GM15510 (cell line): ENCODE measurements around the gene KLHL35.

Experiments used
- POLR2A ChIP-seq: IDR thresholded peaks from 3 replicates; pipeline ENCODE4 v1.6.1; 2011; ENCODE audit warnings: borderline replicate concordance; ENCODE audit not compliant: insufficient read length; ENCODE audit errors: extremely low read depth

KLHL35 gene

DNA sequence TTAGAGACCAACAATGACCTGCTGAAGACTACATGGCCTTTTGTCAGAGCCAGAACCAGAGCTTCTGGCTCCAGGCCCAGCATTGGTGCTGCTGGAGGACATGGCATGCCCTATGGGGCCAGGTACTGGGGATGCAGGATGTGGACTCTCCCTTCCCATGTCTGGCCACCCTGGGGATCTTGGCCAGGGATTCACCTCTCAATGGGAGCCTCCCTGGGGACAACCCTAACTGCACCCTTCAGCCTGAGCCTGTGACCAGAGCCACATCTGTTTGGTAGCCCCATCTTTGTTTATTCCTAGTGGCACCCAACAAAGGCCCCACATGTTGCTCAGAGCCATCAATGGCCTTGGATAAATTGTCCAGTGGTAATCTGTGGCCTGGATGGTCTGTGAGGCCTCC lies 5.8 kb downstream of the KLHL35 start:
- TF ChIP-seq POLR2A = no peak

DNA sequence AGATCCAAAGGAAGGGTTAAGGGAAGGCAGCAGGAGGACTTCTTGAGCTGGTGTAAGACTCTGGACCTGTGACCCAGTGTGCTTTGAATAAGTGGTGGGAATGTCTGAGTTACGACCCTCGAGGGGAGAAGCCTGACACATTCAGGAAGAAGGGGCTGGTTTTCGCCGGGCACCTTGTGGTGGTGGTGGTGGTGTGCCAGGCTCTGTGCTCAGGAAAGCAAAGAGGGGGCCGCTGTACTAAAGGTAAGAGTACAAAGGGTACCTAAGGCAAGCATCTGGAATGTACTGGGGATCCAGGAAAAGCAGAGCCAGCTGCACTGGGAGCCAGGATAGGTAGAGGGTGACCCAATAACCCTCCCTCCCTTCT lies 6.3 kb downstream of the KLHL35 start:
- TF ChIP-seq POLR2A = no peak

DNA sequence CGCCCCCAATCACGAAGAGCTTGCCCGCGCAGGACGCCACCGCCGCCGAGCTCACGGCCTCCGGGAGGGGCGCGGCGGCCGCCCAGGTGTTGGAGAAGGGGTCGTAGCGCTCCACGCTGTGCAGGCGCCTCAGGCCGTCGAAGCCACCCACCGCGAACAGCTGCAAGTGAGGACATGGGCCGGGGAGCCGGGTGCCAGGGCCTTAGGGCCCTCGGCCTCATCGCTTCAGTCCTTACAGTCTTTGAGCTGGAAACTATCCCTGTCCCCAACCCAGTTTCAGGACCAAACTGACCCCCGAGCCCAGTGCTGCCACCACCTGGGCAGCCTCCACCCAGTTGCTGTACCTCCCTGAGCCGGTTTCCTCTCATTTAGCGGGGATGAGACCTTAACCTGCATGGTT lies 7.6 kb downstream of the KLHL35 start:
- TF ChIP-seq POLR2A = no peak

DNA sequence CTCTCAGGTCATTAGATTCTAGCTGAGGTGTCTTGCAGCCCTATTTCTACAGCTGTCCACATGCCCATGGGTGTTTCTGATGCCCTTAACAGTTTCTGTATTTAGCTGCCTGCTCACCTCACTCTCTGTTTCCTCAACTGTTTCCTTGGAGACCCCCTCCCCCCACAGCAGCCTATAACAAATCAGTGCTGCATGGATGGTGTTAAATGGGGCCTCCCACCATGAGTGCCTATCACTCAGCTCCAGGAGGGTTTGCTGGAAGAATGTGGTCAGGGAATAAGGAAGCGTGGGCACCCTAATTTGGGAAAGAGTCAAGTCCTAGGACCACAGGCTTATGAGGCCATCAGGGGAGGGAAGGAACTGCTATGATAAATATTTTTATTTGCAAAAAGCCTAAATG lies 8.6 kb downstream of the KLHL35 start:
- no peak for TF ChIP-seq POLR2A

DNA sequence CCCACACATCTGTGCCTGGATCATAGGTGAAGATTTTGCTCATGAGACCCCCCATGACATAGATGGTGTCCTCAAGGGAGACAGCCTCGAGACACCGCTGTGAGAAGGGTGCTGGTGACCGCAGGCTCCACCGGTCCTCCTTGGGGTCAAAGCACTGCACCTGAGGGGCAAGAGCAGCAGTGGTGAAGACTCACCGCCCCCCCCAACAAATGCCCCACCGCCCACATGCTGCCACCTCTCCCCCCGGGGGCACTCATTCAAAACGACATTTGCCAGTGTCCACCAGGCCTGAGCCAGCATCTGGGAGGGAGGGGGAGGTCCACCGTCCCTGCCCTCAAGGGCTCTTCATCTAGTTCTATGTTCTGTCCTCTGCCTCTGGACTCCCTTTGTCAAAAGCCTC lies 9.3 kb downstream of the KLHL35 start:
- TF ChIP-seq POLR2A = no peak

DNA sequence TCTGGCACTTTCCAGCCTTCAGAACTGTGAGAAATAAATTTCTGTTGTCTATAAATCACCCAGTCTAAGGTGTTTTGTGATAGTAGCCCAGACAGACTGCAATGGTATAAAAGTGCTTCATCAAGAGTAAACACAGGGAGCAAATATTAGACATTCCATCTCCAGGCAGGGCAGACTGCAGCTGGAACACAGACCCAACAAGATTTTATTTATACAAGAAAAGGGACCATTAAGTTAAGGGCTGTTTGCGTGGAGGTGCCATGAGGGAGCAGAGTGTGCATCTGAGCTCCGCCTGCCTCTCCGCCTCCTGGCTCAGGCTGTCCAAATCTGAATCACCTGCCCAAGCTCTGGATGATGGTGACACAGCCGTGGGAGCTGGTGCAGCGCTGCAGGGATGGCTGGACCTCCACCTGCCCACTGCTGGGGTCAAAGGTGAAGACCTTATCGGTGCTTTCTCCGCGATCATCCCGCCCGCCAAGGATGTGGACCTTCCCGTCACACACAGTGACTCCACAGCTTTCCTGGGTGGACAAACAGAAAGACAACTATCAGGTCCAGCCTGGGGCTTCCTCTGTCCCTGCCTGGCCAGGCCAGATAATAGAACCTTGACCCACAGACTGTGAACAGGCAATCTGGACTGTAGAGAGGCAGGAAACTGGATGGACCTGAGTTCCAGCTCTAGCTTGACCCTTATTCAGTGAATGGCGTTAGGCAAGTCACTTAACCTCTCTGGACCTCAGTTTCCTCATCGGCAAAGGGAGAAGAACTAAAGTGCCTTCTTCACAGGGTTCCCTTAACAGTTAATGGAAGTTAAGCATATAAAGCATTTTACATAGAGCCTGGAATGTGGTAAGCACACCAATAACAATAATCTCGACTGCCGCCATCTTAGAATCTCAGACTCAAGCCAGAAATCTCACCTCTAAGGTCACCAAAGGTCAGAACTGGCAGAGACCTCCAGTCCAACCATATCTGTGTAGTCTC lies 10.5 kb downstream of the KLHL35 start:
- no peak for TF ChIP-seq POLR2A

DNA sequence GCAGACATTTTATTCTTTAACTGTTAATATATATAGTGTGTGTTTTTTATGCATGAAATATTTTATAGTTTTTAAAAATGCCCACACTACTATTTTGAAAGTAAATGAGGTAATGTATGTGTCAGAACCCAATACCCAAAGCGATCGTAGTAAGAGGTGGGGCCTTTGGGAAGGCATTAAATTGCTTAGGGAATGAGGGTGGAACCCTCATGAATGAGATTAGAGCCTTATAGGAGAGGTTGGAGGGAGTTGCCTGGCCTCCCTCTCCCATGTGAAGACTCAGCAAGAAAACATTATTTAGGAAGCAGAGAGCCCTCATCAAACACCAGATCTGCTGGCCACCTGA lies 11.1 kb downstream of the KLHL35 start:
- TF ChIP-seq POLR2A = no peak

DNA sequence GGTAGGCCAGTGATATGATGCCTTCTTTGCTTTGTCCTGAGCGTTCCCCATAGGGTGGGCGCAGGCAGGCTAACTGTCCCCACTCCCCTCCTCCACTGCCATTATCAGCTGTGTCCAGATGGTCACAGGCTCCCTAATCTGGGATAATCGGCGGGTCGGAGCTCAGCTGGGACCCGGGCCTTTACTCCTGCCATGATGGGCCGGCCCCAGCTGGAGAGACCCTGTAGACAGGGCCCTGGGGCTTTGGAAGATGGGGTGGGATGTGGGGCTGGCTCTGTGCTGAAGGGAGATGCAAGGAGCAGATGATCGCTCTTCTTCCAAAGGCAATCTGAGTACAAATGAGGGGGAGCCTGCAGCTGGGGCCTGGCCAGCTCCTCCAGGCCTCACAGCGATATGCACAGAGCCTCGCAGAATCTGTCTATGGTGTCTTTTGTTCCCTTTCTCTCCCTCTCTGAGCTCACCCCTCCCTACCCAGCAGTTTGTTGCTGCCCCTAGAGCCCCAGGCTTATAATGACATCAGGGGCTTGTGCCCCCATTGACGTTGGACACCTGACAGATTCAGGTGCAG lies 11.9 kb downstream of the KLHL35 start:
- no peak for TF ChIP-seq POLR2A

DNA sequence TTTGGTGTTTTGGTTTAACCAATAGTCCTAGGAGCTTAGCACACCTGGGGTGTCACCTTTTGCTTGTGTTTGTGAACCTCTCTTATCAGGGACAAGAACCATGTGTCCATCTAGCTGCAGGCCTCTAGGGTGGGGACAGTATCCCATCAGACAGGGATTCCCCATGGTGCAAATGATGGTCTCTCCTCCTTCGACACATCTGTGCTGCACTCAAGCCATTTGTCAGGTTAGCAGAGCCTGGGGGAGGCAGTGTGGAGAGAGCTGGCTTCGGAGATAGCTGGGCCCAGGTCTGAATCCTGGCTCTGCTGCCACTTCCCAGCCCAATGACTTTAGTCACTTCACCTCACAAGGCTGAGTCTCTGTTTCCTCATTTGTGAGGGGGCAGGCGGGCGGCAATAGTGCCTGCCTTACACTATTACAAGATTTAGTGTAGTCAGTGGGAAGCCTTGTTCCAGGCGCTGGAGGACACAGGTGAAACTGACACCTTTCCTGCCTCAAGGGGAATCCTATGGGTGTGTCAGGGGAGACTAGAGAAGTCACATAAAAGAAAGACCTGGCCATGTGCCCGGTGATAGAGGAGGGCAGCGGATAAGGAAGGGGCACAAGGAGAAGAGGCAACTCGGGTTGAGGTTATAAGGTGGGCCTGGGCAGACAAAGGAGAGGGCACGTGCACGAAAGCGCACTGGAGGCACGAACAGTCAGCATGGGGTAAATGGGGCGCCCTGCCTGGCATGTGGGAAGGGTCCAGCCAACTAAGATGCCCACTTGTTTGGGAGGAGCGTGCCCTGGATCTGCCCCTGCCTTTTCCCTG lies 12.6 kb downstream of the KLHL35 start:
- no peak for TF ChIP-seq POLR2A

DNA sequence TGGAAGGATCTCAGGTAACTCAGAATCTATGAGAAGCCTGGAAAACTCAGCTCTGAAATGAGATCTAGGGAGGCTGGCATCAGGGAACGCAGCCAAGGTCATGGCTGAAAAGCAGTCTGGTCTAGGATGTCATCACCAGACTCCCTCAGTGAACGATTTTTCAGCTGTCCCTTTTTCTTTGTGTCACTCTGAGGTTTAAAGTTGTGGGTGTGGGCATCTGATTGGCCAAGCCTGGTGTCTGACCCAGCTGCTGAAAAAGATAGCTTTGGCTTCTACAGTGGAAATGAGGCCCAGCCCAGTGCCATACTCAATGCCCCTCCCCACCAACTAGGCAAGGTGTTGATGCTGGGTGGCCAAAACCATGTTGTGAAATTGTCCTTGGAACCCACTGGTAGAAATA lies 19.1 kb downstream of the KLHL35 start:
- TF ChIP-seq POLR2A = no peak

DNA sequence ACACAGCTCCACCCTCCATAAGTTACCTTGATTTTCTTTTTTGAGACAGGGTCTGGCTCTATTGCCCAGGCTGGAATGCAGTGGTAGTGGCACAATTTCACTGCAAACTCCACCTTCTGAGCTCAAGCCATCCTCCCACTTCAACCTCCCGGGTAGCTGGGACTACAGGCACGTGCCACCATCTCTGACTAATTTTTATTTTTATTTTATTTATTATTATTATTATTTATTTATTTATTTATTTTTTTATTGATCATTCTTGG lies 24.1 kb downstream of the KLHL35 start:
- no peak for TF ChIP-seq POLR2A

DNA sequence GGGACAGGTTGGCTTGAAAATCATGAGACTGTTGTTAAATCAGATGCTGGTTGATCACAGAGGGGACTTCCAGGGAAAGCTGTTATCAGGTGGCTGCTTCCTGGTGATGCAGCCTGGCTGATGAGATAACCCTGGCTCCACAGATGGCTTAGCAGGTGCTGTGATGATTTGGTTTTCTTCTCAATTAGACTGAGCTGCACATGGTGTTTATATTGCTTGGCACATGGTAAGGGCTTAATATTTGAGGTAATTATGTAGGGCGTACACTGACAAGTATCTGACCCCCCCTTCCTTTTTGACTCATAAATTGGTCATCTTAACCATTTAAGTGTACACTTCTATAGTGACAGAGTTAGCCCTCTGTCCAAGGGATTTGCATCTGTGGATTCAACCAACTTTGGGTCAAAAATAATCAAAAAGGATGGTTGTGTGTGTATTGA lies 26.6 kb downstream of the KLHL35 start:
- TF ChIP-seq POLR2A = no peak

DNA sequence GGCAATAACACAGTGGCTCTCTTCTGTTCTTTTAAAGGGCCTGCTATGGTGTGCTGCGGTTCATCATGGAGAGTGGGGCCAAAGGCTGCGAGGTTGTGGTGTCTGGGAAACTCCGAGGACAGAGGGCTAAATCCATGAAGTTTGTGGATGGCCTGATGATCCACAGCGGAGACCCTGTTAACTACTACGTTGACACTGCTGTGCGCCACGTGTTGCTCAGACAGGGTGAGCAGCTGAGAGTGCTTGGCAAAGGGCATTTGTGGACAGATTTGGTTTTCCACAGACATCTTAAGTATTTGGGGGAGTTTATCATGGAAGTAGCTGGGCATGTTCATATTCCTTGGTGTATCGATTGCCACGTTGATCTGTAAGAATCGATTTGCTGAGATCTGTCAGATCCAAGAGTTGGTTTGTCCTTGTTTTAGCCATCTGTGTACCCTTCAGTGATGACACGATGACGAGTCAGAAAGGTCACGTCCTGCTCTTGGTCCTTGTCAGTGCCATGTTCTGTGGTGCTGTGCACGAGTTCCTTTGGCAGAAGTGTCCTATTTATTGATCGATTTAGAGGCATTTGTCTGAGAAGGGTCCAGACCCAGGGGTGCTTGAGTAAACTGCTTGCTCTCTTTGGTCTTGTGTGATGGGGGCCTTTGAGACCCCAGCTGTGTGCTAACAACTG lies 28.9 kb downstream of the KLHL35 start:
- TF ChIP-seq POLR2A = no peak

DNA sequence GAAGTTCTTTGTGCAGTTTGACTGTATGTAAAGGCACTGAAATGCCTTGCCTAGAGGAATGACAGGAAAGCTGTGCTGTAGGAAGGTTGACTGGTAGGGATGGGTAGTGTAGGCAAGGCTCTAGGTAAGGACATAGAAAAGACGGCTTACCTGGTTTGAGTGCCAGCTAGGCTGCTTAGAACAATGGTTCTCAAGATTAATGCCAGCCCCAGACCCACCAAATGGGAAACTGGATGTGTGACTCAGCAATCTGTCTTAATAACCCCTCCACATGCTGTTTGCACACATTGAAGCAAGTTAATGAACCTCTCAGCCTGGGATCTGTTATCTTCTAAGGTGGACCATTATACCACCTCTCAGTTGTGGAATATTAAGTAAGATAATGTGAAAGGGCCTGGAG lies 30.0 kb downstream of the KLHL35 start:
- TF ChIP-seq POLR2A = no peak
